Spinal cord (tissue), 10 donors: ENCODE measurements around the gene MGST3. TPM values are rescaled to one million over a fixed set of nuclear protein-coding genes. Genes with fewer than 3 reads are reported as not detected.
"Not testable (repeated sequence)": the region's sequence is repeated elsewhere in the genome, so short reads cannot be mapped to it uniquely, and the experiment has no call there.

Experiments used
- DNase-seq, 6 donors: peaks; one replicate each; pipeline versions ENCODE4 v3.0.0 to v3.0.0-alpha.2; 2013 to 2015; ENCODE audit warnings: low spot score in 6 of 6, low read depth in 4 of 6
- H3K27ac ChIP-seq: one replicate; pipeline ENCODE4 v1.5.1; 2013; ENCODE audit warnings: low read depth, low read length, control low read depth
- H3K27me3 ChIP-seq: one replicate; pipeline ENCODE4 v1.6.1; 2013; ENCODE audit warnings: low read length; ENCODE audit not compliant: control insufficient read depth, insufficient read depth
- H3K36me3 ChIP-seq: one replicate; pipeline ENCODE4 v1.6.1; 2013; ENCODE audit warnings: low read length; ENCODE audit not compliant: control insufficient read depth, insufficient read depth
- H3K4me1 ChIP-seq: one replicate; pipeline ENCODE4 v1.6.1; 2013; ENCODE audit warnings: low read length; ENCODE audit not compliant: control insufficient read depth, insufficient read depth
- H3K4me3 ChIP-seq: one replicate; pipeline ENCODE4 v1.5.1; 2013; ENCODE audit warnings: low read depth, low read length, control low read depth
- H3K9me3 ChIP-seq: one replicate; pipeline ENCODE4 v1.6.1; 2013; ENCODE audit warnings: low read length; ENCODE audit not compliant: control insufficient read depth, insufficient read depth
- WGBS: methylation state at CpG from one replicate; pipeline ENCODE4 v1.1.5; 2013; ENCODE audit warnings: missing lambda C conversion rate; ENCODE audit not compliant: insufficient coverage; 5-methylcytosine and 5-hydroxymethylcytosine counted together
- polyA plus RNA-seq, 2 donors: library from polyadenylated mRNA; unstranded; fragments of 120-200 nt; gene quantifications; one replicate each; pipeline ENCODE4 v1.2.1, GENCODE V29; 2013; ENCODE audit not compliant: insufficient read length in 2 of 2
- total RNA-seq, 2 donors: library from RNA; depleted of rRNA in 1 of 2; stranded (reverse); fragments of 120-200 nt in 1 of 2; fragments of >200 nt in 1 of 2; gene quantifications; one replicate each; pipeline versions ENCODE4 v1.2.3 to v1.2.4, GENCODE V29; 2013 to 2014
- donor health status: healthy.

Gene MGST3
- total and polyA plus RNA-seq, 4 donors = 172 to 282 (median 242) TPM

DNA sequence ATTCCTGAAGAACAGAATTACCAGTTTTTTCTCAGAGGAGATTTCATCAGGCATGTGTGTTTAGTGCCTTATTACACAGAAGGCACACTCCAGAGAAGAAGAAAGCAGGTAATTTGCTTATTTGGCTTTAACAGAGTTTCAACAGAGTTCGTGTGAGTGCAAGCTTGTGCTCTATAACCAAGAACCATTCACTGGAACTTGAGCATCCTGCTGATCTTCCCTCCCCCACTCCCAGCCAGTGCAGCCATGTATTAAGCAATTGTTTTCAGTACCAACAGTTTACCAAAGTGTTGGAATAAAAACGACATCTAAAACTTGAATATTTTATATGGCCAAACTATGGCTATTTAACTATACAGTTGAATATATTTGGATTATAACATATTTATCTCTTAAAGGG lies 4.3 kb downstream of the MGST3 start:
- H3K27ac ChIP-seq = no peak overlapping the region
- H3K27me3 ChIP-seq = no peaks in the 10 kb centered on the region
- peaks cover 3% of the 10 kb centered on the region for H3K36me3 ChIP-seq
- H3K4me3 ChIP-seq = no peak overlapping the region
- H3K4me1 ChIP-seq = peaks cover 13% of the 10 kb centered on the region
- H3K9me3 ChIP-seq = no peaks in the 10 kb centered on the region
- WGBS = no CpG with 5 or more reads among the region's 2 CpGs
- DNase-seq = no peak

GRCh38 chr1:165635823-165636222 lies 4.8 kb downstream of the MGST3 start:
- no peak overlapping the region for H3K4me3 ChIP-seq
- no peaks in the 10 kb centered on the region for H3K27me3 ChIP-seq
- no peaks in the 10 kb centered on the region for H3K9me3 ChIP-seq
- DNase-seq = no peak
- peaks cover 11% of the 10 kb centered on the region for H3K4me1 ChIP-seq
- H3K36me3 ChIP-seq = peaks cover 3% of the 10 kb centered on the region
- no peak overlapping the region for H3K27ac ChIP-seq
- no CpG with 5 or more reads among the region's 2 CpGs for WGBS

DNA sequence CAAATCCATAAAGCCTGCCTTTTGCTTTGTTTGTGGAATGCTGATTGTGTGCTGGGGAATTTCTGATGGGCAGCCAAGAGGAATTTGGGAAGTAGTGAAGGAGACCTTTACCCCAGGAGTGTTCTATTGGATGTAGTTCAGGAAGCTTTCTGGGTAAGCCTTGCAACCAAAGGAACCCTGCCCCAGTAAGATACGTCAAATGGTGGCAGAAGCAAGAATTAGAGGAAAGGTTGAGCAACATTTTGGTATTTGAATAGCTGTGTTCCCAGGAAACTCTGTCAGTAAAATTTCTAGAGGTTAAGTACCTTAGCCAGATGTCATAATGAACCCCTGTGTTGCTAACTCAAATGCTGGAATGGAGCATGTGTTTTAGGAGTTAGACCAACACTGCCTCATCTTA lies 6.4 kb downstream of the MGST3 start:
- Histone ChIP-seq H3K4me1 (peaks cover 3% of the 10 kb centered on the region), H3K9me3 (no peaks in the 10 kb centered on the region), H3K36me3 (peaks cover 3% of the 10 kb centered on the region), H3K27me3 (no peaks in the 10 kb centered on the region), H3K27ac (no peak overlapping the region), H3K4me3 (no peak overlapping the region)
- DNase-seq = no peak
- WGBS = 78% methylated on average over 1 of the region's 1 CpG

GRCh38 chr1:165638211-165638610 lies 7.2 kb downstream of the MGST3 start:
- not testable (repeated sequence) for H3K27ac ChIP-seq, H3K4me3 ChIP-seq

GRCh38 chr1:165639821-165640623 lies 9.0 kb downstream of the MGST3 start:
- Histone ChIP-seq H3K27ac (no peak overlapping the region), H3K4me1 (peaks cover under 1% of the 10 kb centered on the region)
- whole genome bisulfite sequencing = no CpG with 5 or more reads among the region's 1 CpG

More at GRCh38 chr1:165638211-165638610, 7.2 kb downstream of the MGST3 start:
- not testable (repeated sequence) for H3K27me3 ChIP-seq, H3K9me3 ChIP-seq, H3K36me3 ChIP-seq, H3K4me1 ChIP-seq, DNase-seq
- 88% methylated on average over 5 of the region's 7 CpGs for whole genome bisulfite sequencing

DNA sequence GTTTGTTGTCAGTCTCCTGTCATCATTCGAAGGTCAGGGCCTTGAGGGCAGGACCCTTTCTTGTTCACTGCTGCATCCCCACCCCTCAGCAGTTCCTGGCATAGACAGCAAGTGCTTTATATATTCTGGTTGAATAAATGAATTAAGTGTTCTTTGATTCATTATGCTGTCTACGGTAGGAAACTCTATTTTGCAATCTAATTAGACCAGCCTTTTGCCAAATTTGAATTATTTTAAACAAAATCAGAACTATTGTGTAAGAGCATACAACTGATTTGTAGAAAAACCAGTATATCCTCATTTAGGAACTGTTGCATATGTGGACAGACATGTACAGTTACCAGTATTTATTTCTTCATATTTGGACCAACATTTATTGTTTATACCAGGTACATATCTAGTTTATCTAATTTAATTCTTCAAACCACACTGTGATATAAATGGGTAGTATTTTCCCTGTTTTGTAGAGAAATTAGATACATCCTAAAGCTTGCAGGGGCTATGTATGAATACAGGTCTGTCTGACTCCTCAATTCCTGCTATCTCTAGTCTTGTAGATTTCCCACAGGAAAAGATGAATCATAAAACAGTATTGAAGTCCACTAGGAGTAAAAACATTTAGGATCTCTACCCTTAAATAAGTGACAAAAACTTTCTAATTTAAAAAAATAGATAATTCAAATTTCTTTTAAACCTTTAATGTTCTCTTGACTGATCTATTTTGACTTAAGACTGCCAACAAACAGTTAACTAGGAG lies 10.4 kb downstream of the MGST3 start:
- H3K4me3 ChIP-seq = no peak overlapping the region
- H3K27me3 ChIP-seq = no peaks in the 10 kb centered on the region
- H3K9me3 ChIP-seq = no peaks in the 10 kb centered on the region
- H3K36me3 ChIP-seq = peaks cover 3% of the 10 kb centered on the region
- no peak overlapping the region for H3K27ac ChIP-seq
- no peak for DNase-seq
- no CpG with 5 or more reads among the region's 2 CpGs for WGBS
- H3K4me1 ChIP-seq = no peaks in the 10 kb centered on the region

More at GRCh38 chr1:165639821-165640623, 9.0 kb downstream of the MGST3 start:
- Histone ChIP-seq H3K4me3 (no peak overlapping the region), H3K9me3 (no peaks in the 10 kb centered on the region), H3K27me3 (no peaks in the 10 kb centered on the region), H3K36me3 (peaks cover 3% of the 10 kb centered on the region)
- no peak for DNase-seq

- no peak for DNase-seq
- no peaks in the 10 kb centered on the region for H3K4me1 ChIP-seq
- no CpG with 5 or more reads among the region's 2 CpGs for WGBS
These were observed 13.2 kb downstream of the MGST3 start for GRCh38 chr1:165644064-165644735.

DNA sequence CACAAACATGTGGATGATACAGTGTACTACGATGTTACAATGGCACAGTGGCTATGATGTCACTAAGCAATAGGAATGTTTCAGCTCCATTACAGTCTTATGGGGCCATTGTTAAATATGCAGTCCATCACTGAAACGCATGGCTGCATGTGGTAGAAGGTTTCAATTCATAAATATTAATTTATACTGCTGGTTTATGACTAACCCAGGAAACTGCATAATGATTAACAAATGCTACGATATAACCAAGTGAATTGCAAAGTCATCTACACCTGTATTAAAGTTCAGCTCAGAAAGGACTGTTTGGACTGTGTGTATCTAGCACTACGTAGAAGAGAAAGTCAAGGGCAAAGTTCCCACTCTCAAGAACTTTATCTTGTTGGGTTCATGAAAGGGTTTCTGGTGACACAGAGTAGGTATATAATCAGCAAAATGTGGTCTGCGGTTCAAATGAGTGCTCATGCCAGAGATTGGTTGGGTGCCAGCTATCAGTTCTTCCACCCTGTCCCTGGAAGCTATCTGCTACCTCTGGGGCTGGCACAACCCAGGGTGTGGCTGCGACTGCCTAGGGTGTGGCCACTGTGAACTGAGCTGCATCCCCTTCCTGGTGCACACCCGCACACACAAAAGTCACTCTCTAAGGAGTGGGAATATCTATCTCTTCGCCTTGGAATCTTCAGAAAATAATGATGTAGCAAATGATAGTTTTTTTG lies 14.8 kb downstream of the MGST3 start:
- WGBS = 67% methylated on average over 1 of the region's 8 CpGs
- H3K36me3 ChIP-seq = peaks cover 2% of the 10 kb centered on the region
- no peak overlapping the region for H3K27ac ChIP-seq
- no peak for DNase-seq
- H3K9me3 ChIP-seq = no peaks in the 10 kb centered on the region
- H3K4me1 ChIP-seq = no peaks in the 10 kb centered on the region
- H3K4me3 ChIP-seq = no peak overlapping the region
- H3K27me3 ChIP-seq = no peaks in the 10 kb centered on the region

More at GRCh38 chr1:165644064-165644735, 13.2 kb downstream of the MGST3 start:
- no peaks in the 10 kb centered on the region for H3K9me3 ChIP-seq
- H3K4me3 ChIP-seq = no peak overlapping the region
- H3K27ac ChIP-seq = no peak overlapping the region
- H3K36me3 ChIP-seq = peaks cover 3% of the 10 kb centered on the region
- H3K27me3 ChIP-seq = no peaks in the 10 kb centered on the region

DNA sequence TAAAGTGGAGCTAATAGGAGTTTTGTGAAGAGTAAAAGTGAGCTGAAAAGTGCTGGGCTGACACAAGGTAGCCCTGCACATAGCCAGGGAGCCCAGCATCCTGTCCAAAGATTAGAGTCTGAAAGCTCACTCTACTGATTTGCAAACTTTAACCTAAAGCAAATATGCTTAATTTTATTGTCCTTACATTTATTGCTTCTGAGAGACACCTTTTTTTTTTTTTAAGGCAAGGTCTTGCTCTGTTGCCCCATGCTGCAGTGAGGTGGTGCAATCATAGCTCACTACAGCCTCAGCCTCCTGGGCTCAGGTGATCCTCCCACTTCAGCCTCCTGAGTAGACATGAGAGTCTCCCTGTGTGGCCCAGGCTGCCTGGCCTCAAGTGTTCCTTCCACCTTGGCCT lies 16.5 kb downstream of the MGST3 start:
- no peaks in the 10 kb centered on the region for H3K4me1 ChIP-seq

More for the DNA sequence above, 16.5 kb downstream of the MGST3 start:
- Histone ChIP-seq H3K27me3 (no peaks in the 10 kb centered on the region), H3K9me3 (no peaks in the 10 kb centered on the region), H3K4me3 (no peak overlapping the region), H3K36me3 (peaks cover 5% of the 10 kb centered on the region), H3K27ac (no peak overlapping the region)
- no peak for DNase-seq
